Thymus (tissue), 11 donors: ENCODE data around the gene COBLL1. TPM values are rescaled to one million over a fixed set of nuclear protein-coding genes. Genes with fewer than 3 reads are reported as not detected.

ENCODE experiments used
- DNase-seq, 9 donors: peaks; one replicate each; pipeline ENCODE4 v3.0.0-alpha.2; 2013; ENCODE audit warnings: low spot score in 9 of 9, low read depth in 6 of 9, missing footprints in 1 of 9
- H3K27ac ChIP-seq, 2 donors: one replicate each; pipeline ENCODE4 v1.5.1; 2013; ENCODE audit warnings: control low read depth in 1 of 2, low read depth in 1 of 2, low read length in 1 of 2, mild to moderate bottlenecking in 1 of 2, moderate library complexity in 1 of 2
- H3K27me3 ChIP-seq, 2 donors: one replicate each; pipeline ENCODE4 v1.5.1; 2013; ENCODE audit warnings: low read length in 1 of 2; ENCODE audit not compliant: control insufficient read depth in 2 of 2, insufficient read depth in 1 of 2
- H3K36me3 ChIP-seq, 2 donors: one replicate each; pipeline ENCODE4 v1.5.1; 2013; ENCODE audit warnings: low read length in 1 of 2, mild to moderate bottlenecking in 1 of 2, moderate library complexity in 1 of 2; ENCODE audit not compliant: control insufficient read depth in 2 of 2, insufficient read depth in 2 of 2
- H3K4me1 ChIP-seq, 2 donors: one replicate each; pipeline ENCODE4 v1.5.1; 2013; ENCODE audit warnings: low read length in 2 of 2; ENCODE audit not compliant: control insufficient read depth in 2 of 2, insufficient read depth in 2 of 2
- H3K4me3 ChIP-seq, 2 donors: one replicate each; pipeline ENCODE4 v1.5.1; 2013; ENCODE audit warnings: low read length in 2 of 2, control low read depth in 1 of 2, mild to moderate bottlenecking in 1 of 2
- H3K9me3 ChIP-seq, 2 donors: one replicate each; pipeline ENCODE4 v1.5.1; 2013; ENCODE audit warnings: low read length in 1 of 2, mild to moderate bottlenecking in 1 of 2; ENCODE audit not compliant: control insufficient read depth in 2 of 2, insufficient read depth in 1 of 2
- WGBS: extraction: QIAGEN DNeasy Blood & Tissue Kit; methylation state at CpG from one replicate; pipeline ENCODE4 v1.1.7; 2013; 5-methylcytosine and 5-hydroxymethylcytosine counted together
- polyA plus RNA-seq: library from polyadenylated mRNA; stranded (reverse); fragments of 200-250 nt; gene quantifications from one replicate; pipeline ENCODE4 v1.2.3, GENCODE V29; 2013
- total RNA-seq: library from RNA; stranded (reverse); fragments of 120-200 nt; gene quantifications from one replicate; pipeline ENCODE4 v1.2.4, GENCODE V29; 2013
- donor health status: healthy.

Gene COBLL1
- total and polyA plus RNA-seq, 2 donors = 3.0 to 4.9 TPM

GRCh38 chr2:164782323-164782722 lies 59.3 kb downstream of the COBLL1 start:
- Histone ChIP-seq H3K9me3 (no peaks in the 10 kb centered on the region), H3K36me3 (no peaks in the 10 kb centered on the region), H3K4me3 (no peak overlapping the region), H3K27me3 (no peaks in the 10 kb centered on the region), H3K4me1 (no peaks in the 10 kb centered on the region), H3K27ac (no peak overlapping the region)
- no peak for DNase-seq
- 91% methylated on average over 2 of the region's 2 CpGs for WGBS

- no peaks in the 10 kb centered on the region for H3K4me1 ChIP-seq
- H3K36me3 ChIP-seq = no peaks in the 10 kb centered on the region
- 98% methylated on average over 1 of the region's 1 CpG for WGBS
- H3K9me3 ChIP-seq = no peaks in the 10 kb centered on the region
- H3K27me3 ChIP-seq = no peaks in the 10 kb centered on the region
- no peak overlapping the region for H3K27ac ChIP-seq
- H3K4me3 ChIP-seq = no peak overlapping the region
- no peak for DNase-seq
Observed at GRCh38 chr2:164781394-164781793, 60.2 kb downstream of the COBLL1 start.

GRCh38 chr2:164780611-164781178 lies 60.9 kb downstream of the COBLL1 start:
- DNase-seq = no peak
- Histone ChIP-seq H3K27me3 (no peaks in the 10 kb centered on the region), H3K4me1 (no peaks in the 10 kb centered on the region), H3K9me3 (no peaks in the 10 kb centered on the region), H3K4me3 (no peak overlapping the region), H3K27ac (no peak overlapping the region), H3K36me3 (no peaks in the 10 kb centered on the region)
- 98% methylated on average over 9 of the region's 9 CpGs for WGBS

- WGBS = 90% methylated on average over 7 of the region's 7 CpGs
- H3K4me3 ChIP-seq = no peak overlapping the region
- no peak for DNase-seq
- no peaks in the 10 kb centered on the region for H3K27me3 ChIP-seq
- H3K4me1 ChIP-seq = no peaks in the 10 kb centered on the region
- H3K27ac ChIP-seq = no peak overlapping the region
- H3K9me3 ChIP-seq = no peaks in the 10 kb centered on the region
- no peaks in the 10 kb centered on the region for H3K36me3 ChIP-seq
Observed at GRCh38 chr2:164779383-164780057, 62.1 kb downstream of the COBLL1 start.

GRCh38 chr2:164778723-164779122 lies 62.9 kb downstream of the COBLL1 start:
- H3K27me3 ChIP-seq = no peaks in the 10 kb centered on the region
- no peak overlapping the region for H3K27ac ChIP-seq
- H3K4me1 ChIP-seq = no peaks in the 10 kb centered on the region

GRCh38 chr2:164777847-164778461 lies 63.7 kb downstream of the COBLL1 start:
- Histone ChIP-seq H3K4me3 (no peak overlapping the region), H3K4me1 (no peaks in the 10 kb centered on the region), H3K9me3 (no peaks in the 10 kb centered on the region), H3K27ac (no peak overlapping the region), H3K27me3 (no peaks in the 10 kb centered on the region), H3K36me3 (no peaks in the 10 kb centered on the region)
- 100% methylated on average over 1 of the region's 1 CpG for WGBS
- no peak for DNase-seq

More at GRCh38 chr2:164778723-164779122, 62.9 kb downstream of the COBLL1 start:
- Histone ChIP-seq H3K36me3 (no peaks in the 10 kb centered on the region), H3K9me3 (no peaks in the 10 kb centered on the region), H3K4me3 (no peak overlapping the region)
- DNase-seq = no peak
- 97% methylated on average over 3 of the region's 3 CpGs for WGBS

- H3K36me3 ChIP-seq = no peaks in the 10 kb centered on the region
- 98% methylated on average over 3 of the region's 3 CpGs for WGBS
- H3K9me3 ChIP-seq = no peaks in the 10 kb centered on the region
- no peak overlapping the region for H3K27ac ChIP-seq
- no peaks in the 10 kb centered on the region for H3K27me3 ChIP-seq
- H3K4me3 ChIP-seq = no peak overlapping the region
- H3K4me1 ChIP-seq = no peaks in the 10 kb centered on the region
- DNase-seq = no peak
Observed at GRCh38 chr2:164773635-164774034, 68.0 kb downstream of the COBLL1 start.

- Histone ChIP-seq H3K4me3 (no peak overlapping the region), H3K36me3 (no peaks in the 10 kb centered on the region), H3K9me3 (no peaks in the 10 kb centered on the region), H3K27me3 (no peaks in the 10 kb centered on the region), H3K27ac (no peak overlapping the region), H3K4me1 (no peaks in the 10 kb centered on the region)
- DNase-seq = no peak
- WGBS = 96% methylated on average over 3 of the region's 3 CpGs
Observed at GRCh38 chr2:164773091-164773490, 68.5 kb downstream of the COBLL1 start.

GRCh38 chr2:164771897-164772296 lies 69.7 kb downstream of the COBLL1 start:
- no peaks in the 10 kb centered on the region for H3K36me3 ChIP-seq
- no peak for DNase-seq
- no peaks in the 10 kb centered on the region for H3K4me1 ChIP-seq
- H3K9me3 ChIP-seq = no peaks in the 10 kb centered on the region
- H3K27ac ChIP-seq = no peak overlapping the region
- no peak overlapping the region for H3K4me3 ChIP-seq
- WGBS = 95% methylated on average over 2 of the region's 2 CpGs
- H3K27me3 ChIP-seq = no peaks in the 10 kb centered on the region
